ENCODE results near the gene HNRNPD. TPM values are rescaled to one million over a fixed set of nuclear protein-coding genes. Genes with fewer than 3 reads are reported as not detected.

Gene HNRNPD
- total RNA-seq, 4 donors from 2014 or later, result 53.9 to 85.6 (median 69.0) TPM

- WGBS, result 80% methylated on average over 2 of the region's 2 CpGs
- Histone ChIP-seq H3K27me3 (no peaks in the 10 kb centered on the region), H3K9me3 (no peaks in the 10 kb centered on the region), H3K27ac (replicated peaks in 1 of 4) (no peak overlapping the region), H3K4me3 (no peak overlapping the region), H3K4me1 (peaks cover 3 to 14% (median 5%) of the 10 kb centered on the region in 4 donors), H3K36me3 (peaks cover 0 to 7% (median 1%) of the 10 kb centered on the region in 4 donors)
- DNase-seq (ENCODE audit: extremely low spot score), result peak; percentile 14
- intact Hi-C loops (cut with DNase I), result no loop called here
- TF ChIP-seq POLR2A (IDR thresholded peaks at IDR 0.05; ENCODE audit: low read depth) (no peak), CTCF (IDR thresholded peaks at IDR 0.05) (no peak), POLR2AphosphoS5 (IDR thresholded peaks at IDR 0.05) (no peak), EP300 (IDR thresholded peaks at IDR 0.05) (no peak)
Observed at GRCh38 chr4:82382751-82383150, 9.0 kb upstream of the HNRNPD start.

DNA sequence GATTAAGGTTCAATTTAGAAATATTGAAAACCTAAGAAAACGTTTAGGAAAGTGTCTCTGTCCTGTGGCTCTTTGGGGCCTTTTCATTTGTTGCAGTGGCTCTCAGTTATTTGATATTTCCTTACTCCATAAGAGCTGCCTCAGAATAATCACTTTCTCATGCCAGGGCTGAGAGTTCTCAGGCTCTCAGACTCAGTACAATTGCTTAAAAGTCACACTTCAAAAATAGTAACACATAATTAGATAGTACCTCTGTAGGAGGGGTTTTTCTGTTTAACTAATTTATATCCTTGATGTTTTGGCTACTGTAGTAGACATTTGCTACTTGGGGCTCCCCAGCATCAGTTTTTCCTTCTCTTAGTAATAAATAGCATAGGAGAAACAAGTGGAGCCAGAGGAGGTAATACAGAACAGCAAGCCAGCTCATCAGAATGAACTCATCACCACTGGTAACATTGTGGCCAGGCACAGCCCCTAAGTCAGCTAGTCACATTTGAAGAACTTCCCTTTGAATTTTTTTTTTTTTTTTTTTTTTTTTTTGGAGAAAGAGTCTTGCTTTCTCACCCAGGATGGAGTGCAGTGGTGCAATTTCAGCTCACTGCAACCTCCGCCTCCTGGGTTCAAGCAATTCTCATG lies 8.0 kb upstream of the HNRNPD start:
- Histone ChIP-seq H3K36me3 (peaks cover 0 to 7% (median 1%) of the 10 kb centered on the region in 4 donors), H3K9me3 (no peaks in the 10 kb centered on the region), H3K27me3 (no peaks in the 10 kb centered on the region), H3K27ac (replicated peaks in 1 of 4) (no peak overlapping the region), H3K4me1 (peaks cover 3 to 14% (median 11%) of the 10 kb centered on the region in 4 donors), H3K4me3 (no peak overlapping the region)
- intact Hi-C loops (cut with DNase I), result no loop called here
- TF ChIP-seq POLR2A (IDR thresholded peaks at IDR 0.05; ENCODE audit: low read depth) (no peak), POLR2AphosphoS5 (IDR thresholded peaks at IDR 0.05) (no peak), CTCF (IDR thresholded peaks at IDR 0.05) (no peak), EP300 (IDR thresholded peaks at IDR 0.05) (no peak)
- 70% methylated on average over 2 of the region's 2 CpGs for WGBS
- peak; percentile 12 for DNase-seq (ENCODE audit: extremely low spot score)

GRCh38 chr4:82381235-82381634 lies 7.4 kb upstream of the HNRNPD start:
- 100% methylated on average over 3 of the region's 3 CpGs for WGBS

GRCh38 chr4:82380831-82381230 lies 7.0 kb upstream of the HNRNPD start:
- Histone ChIP-seq H3K27ac (replicated peaks in 1 of 4) (no peak overlapping the region), H3K27me3 (no peaks in the 10 kb centered on the region), H3K4me1 (peaks cover 10 to 19% (median 17%) of the 10 kb centered on the region in 4 donors), H3K9me3 (no peaks in the 10 kb centered on the region), H3K36me3 (peaks cover 0 to 7% (median 1%) of the 10 kb centered on the region in 4 donors), H3K4me3 (no peak overlapping the region)
- no peak for DNase-seq (ENCODE audit: extremely low spot score)
- WGBS, result 88% methylated on average over 3 of the region's 4 CpGs
- TF ChIP-seq POLR2A (IDR thresholded peaks at IDR 0.05; ENCODE audit: low read depth), result no peak
- TF ChIP-seq CTCF (IDR thresholded peaks at IDR 0.05), result no peak
- TF ChIP-seq POLR2AphosphoS5 (IDR thresholded peaks at IDR 0.05), result no peak
- no peak for TF ChIP-seq EP300 (IDR thresholded peaks at IDR 0.05)
- intact Hi-C loops (cut with DNase I), result no loop called here

More at GRCh38 chr4:82381235-82381634, 7.4 kb upstream of the HNRNPD start:
- H3K27ac ChIP-seq (replicated peaks in 1 of 4), result no peak overlapping the region
- DNase-seq (ENCODE audit: extremely low spot score), result peak; percentile 34
- no peak for TF ChIP-seq EP300 (IDR thresholded peaks at IDR 0.05)
- TF ChIP-seq POLR2A (IDR thresholded peaks at IDR 0.05; ENCODE audit: low read depth), result no peak
- TF ChIP-seq POLR2AphosphoS5 (IDR thresholded peaks at IDR 0.05), result no peak
- no peak for TF ChIP-seq CTCF (IDR thresholded peaks at IDR 0.05)
- H3K27me3 ChIP-seq, result no peaks in the 10 kb centered on the region
- no peak overlapping the region for H3K4me3 ChIP-seq
- intact Hi-C loops (cut with DNase I), result no loop called here
- no peaks in the 10 kb centered on the region for H3K9me3 ChIP-seq
- peaks cover 6 to 15% (median 13%) of the 10 kb centered on the region in 4 donors for H3K4me1 ChIP-seq
- peaks cover 0 to 7% (median 1%) of the 10 kb centered on the region in 4 donors for H3K36me3 ChIP-seq

Measured in esophagus muscularis mucosa (tissue), 4 donors.